ENCODE results near the gene OR5D16.
"Not testable (repeated sequence)": the region's sequence is repeated elsewhere in the genome, so short reads cannot be mapped to it uniquely, and the experiment has no call there.

OR5D16 gene

GRCh38 chr11:55838452-55838851 lies at the start of gene OR5D16:
OR5D16 (plus strand) TSS chr11:55838752; CDS start chr11:55838752, 0 bp downstream.
- no peak for DNase-seq

- DNase-seq: no peak
Measured at GRCh38 chr11:55791606-55792005, 46.9 kb upstream of the OR5D16 start.

GRCh38 chr11:55793321-55793720 lies 45.2 kb upstream of the OR5D16 start:
- no peak for DNase-seq

GRCh38 chr11:55795256-55795655 lies 43.3 kb upstream of the OR5D16 start, which contains the start of gene OR5D14:
OR5D14 (plus strand) TSS chr11:55795556; CDS start chr11:55795556, 0 bp downstream.
- no peak for DNase-seq

DNA sequence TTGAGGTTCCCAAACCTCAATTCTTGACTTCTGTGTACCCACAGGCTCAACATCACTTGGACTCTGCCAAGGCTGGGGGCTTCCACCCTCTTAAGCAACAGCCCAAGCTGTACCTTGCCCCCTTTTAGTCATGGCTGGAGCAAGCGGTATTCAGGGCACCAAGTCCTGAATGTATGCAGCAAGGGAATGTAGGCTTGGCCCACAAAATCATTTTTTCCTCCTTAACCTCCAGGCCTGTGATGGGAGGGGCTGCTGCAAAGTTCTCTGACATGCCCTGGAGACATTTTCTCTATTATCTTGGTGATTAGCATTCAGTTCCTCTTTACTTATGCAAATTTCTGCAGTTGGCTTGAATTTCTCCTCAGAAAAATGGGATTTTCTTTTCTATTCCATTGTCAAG lies 32.3 kb upstream of the OR5D16 start:
- no peak for DNase-seq

DNA sequence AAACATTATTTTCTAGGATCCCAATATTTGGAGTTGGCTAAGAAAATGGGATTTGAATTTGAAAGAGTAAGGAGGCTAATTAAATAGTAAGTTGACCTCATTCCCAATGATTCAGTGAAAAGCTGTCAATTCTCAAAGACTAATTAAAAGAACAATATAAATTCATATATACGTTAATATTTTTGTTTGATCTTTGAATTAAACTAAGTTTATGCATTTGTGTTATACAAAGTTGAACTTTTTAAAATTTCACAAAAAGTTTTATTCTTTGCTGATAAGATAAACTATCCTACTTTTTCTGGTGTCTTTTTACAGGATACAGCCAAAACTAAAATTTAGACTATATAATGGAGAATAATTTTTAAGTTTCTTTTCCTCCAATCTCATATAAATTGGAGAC lies 27.5 kb upstream of the OR5D16 start, which contains the start of gene OR5L1:
TSS of gene OR5L1 (plus strand) at position 301 of the 400 bp plus-strand sequence. CDS start 100 bp downstream, outside the sequence.
- no peak for DNase-seq

GRCh38 chr11:55819330-55819729 lies 19.2 kb upstream of the OR5D16 start, which contains the start of gene OR5D18:
OR5D18 (plus strand) TSS chr11:55819630; CDS start chr11:55819630, 0 bp downstream.
- DNase-seq: no peak

DNA sequence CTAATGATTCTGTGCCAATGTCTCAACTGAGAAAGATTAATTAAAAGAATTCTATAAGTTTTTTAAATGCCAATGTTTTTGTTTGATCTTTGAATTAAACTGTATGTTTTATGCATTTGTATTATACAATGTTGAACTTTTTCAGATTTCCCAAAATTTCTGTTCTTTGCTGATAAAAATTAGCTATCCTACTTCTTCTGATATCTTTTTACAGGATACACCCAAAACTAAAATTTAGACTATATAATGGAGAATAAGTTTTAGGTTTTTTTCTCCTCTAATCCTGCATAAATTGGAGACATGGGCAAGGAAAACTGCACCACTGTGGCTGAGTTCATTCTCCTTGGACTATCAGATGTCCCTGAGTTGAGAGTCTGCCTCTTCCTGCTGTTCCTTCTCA lies 11.6 kb upstream of the OR5D16 start, which contains the start of gene OR5L2:
TSS of gene OR5L2 (plus strand) at position 301 of the 400 bp plus-strand sequence. CDS start at position 301, 0 bp downstream.
- no peak for DNase-seq

- DNase-seq: no peak
Measured at GRCh38 chr11:55847453-55847852, 8.9 kb downstream of the OR5D16 start.

DNA sequence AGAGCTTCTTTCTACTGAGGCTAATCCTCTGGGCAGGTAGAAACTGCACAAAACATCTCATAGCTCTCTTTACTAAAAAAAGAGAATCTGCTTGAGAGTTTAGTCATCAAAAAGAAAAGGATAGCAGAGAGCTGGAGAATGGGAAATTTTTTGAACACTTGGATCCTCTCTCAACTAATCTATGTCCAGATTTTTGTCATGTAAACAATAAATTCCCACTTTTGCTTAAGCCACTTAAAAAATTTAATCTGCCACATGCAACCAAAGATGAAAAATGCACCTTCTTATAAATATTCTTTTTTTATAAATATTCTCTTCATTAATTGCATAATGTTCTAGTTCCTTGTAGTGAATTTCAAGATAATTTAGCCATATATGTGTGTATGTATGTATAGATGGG lies 10.5 kb downstream of the OR5D16 start:
- DNase-seq: no peak

DNA sequence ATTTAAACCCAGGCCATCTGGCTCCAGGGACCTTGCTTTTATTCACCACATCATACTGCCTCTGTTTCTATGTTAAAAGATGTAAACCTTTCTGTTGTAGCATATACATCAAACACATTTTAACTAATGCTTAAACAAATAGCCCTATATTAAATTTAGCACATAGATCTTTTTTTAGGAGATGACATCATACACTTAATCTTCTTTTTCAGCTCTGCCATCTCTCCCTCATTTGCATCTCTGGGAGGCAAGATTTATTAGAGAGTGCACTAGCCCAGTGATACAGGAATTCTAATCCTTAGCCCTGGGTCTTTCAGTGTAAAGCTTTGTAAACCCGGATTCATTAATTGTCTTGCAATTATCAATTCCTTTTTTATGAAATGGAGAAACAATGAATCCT lies 13.6 kb downstream of the OR5D16 start:
- no peak for DNase-seq

DNA sequence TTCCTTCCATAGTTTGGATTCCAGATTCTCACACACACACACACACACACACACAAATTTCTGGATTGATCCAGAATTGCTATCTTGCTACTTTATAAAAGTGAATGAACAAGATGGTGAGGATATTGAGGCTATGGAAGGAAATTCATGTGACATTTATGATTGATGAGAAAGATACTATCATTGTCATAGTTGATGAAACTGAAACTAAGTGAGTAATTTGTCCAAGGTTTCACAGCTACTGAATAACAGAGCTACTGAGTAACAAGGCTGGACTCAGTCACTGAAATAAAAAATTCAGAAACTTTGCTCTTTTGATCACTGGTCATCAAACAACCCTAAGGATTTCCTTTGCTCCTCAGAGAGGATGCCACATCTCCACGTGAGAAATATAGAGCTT lies 16.2 kb downstream of the OR5D16 start:
- DNase-seq: no peak

GRCh38 chr11:55867354-55867753 lies 28.8 kb downstream of the OR5D16 start:
- not testable (repeated sequence) for DNase-seq

DNA sequence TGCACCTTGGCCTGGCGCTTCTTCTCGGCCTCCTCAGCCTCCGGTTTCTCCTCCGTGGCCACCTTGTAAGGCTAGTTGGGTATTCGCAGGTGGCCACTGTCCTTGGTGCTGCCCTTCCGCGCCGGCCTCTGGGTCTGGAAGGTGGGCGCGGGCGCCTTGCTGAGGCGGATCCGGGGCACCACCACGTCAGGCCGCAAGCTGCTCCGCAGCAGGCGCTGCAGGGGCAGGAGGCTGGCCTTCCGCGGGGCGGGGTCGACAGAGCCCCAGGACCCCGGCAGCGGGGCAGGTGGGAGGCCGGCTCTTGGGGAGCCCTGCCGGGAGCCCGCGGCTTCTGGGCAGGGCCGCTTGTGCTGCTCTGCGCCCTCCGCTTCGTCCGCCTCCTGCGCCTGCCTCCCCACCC lies 34.2 kb downstream of the OR5D16 start:
- DNase-seq: not testable (repeated sequence)

DNA sequence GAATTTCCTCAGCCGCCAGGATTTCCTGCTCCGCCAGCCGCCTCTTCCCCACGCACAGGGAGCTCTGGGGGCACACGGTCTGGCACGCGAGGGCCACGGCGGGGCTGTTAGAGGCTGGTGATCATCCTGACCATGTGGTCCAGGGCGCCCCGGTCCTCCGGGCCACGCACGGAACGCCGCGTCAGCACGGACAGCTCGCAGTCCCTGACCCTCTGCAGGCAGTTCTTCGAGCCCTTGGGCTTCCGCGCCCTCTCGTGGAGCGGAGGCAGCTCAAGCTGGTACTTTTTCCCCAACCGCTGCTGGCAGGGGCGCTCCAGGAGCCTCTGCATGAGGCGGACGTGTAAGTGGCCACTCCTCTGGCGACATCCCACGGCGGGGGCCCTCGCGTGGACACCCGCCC lies 34.6 kb downstream of the OR5D16 start:
- DNase-seq: not testable (repeated sequence)

DNA sequence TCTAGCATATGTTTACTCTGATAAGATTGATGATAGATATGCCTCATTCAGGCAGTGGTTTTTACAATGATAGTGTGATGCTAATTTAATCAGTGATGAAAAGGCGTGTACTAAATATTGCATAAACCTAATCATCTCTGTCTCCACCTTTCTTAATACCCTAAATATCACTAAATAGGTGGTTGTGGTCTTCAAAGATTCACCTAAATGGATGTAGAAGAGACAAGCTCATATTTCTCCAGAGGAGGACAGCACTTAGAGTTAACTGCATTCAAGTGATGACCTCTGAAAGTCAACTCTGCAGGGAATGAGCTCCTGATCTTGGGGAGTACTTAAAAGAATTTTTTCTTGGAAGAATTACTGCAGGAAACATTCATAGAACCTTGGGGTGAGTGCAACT lies 44.4 kb downstream of the OR5D16 start, which contains the start of gene TRIM51:
TSS of gene TRIM51 (plus strand) at position 301 of the 400 bp plus-strand sequence. CDS start 2,132 bp downstream, outside the sequence.
- not testable (repeated sequence) for DNase-seq

GRCh38 chr11:55884995-55885394 lies 46.4 kb downstream of the OR5D16 start:
- not testable (repeated sequence) for DNase-seq

- DNase-seq: not testable (repeated sequence)
Measured at GRCh38 chr11:55885481-55885880, 46.9 kb downstream of the OR5D16 start.

All from activated CD4-positive, alpha-beta T cell treated with anti-CD3 and anti-CD28 coated beads, Interleukin-2, amount 50 U/mL, for 16 hours (primary cell).